K562 (cell line): ENCODE results near the gene VPS18.

Experiments used
- FOXJ3 ChIP-seq: sonication (generic); formaldehyde crosslinking; IDR thresholded peaks from 2 replicates; pipeline ENCODE4 v1.4.0; 2020; ENCODE audit warnings: mild to moderate bottlenecking, missing genetic modification reagents
- JUNB ChIP-seq: fragments of 450-650 bp; formaldehyde crosslinking; conservative IDR thresholded peaks from 2 replicates; pipeline ENCODE4 v1.4.0; 2020; ENCODE audit warnings: mild to moderate bottlenecking
- MAFF ChIP-seq: IDR thresholded peaks from 2 replicates; pipeline ENCODE4 v1.6.1; 2012; ENCODE audit warnings: low read length, improper control_type of control experiment
- MYC ChIP-seq, 2 experiments: fragments of 250-450 bp in 1 of 2; sonication (Bioruptor Pico) in 1 of 2; IDR thresholded peaks; 2 replicates each; pipeline versions ENCODE4 v1.5.1 to v1.6.1; 2012 to 2021; ENCODE audit warnings: low read depth in 2 of 2, borderline replicate concordance in 1 of 2, improper control_type of control experiment in 1 of 2, low read length in 1 of 2, mild to moderate bottlenecking in 1 of 2, moderate library complexity in 1 of 2
- ZNF133 ChIP-seq: fragments of 250-450 bp; sonication (Bioruptor Pico); IDR thresholded peaks from 2 replicates; pipeline ENCODE4 v1.4.0; 2020; ENCODE audit warnings: mild to moderate bottlenecking
- TF ChIP-seq, protein P1 (sequence below): sonication (generic); formaldehyde crosslinking; IDR thresholded peaks from 2 replicates; pipeline ENCODE4 v1.8.0; 2022; ENCODE audit warnings: mild to moderate bottlenecking, missing genetic modification reagents

DNA sequence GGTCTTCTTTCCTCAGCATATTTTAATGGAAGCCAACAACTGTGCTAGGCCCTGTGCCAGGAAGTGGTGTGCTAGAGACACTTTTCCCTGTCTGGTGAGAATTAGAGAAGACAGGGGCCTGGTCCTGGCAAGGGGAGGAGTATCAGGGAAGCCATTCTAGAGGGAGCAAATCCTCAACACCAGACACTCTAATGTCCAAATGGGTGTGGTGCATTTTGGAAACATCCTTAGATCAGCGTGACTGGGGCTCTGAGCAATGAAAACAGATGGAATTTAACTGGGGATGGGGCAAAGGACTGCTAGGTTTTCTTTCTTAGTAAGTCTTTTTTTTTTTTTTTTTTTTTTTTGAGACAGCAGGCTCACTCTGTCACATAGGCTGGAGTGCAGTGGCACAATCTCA lies 7.7 kb upstream of the VPS18 start:
- TF ChIP-seq, protein P1, sequence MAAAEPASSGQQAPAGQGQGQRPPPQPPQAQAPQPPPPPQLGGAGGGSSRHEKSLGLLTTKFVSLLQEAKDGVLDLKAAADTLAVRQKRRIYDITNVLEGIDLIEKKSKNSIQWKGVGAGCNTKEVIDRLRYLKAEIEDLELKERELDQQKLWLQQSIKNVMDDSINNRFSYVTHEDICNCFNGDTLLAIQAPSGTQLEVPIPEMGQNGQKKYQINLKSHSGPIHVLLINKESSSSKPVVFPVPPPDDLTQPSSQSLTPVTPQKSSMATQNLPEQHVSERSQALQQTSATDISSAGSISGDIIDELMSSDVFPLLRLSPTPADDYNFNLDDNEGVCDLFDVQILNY, result no peak
- TF ChIP-seq FOXJ3 (CRISPR knock-in tag), result no peak
- TF ChIP-seq MYC (IDR thresholded peaks at IDR 0.05; ENCODE audit: low read depth, low read length), result no peak
- TF ChIP-seq MYC (CRISPR knock-in tag; IDR thresholded peaks at IDR 0.05; ENCODE audit: borderline replicate concordance, low read depth), result no peak
- TF ChIP-seq JUNB, result no peak
- TF ChIP-seq MAFF, result no peak
- TF ChIP-seq ZNF133 (CRISPR knock-in tag), result no peak
